AG04450 (cell line): ENCODE measurements around the gene ABHD6. TPM values are rescaled to one million over a fixed set of nuclear protein-coding genes. Genes with fewer than 3 reads are reported as not detected.

ENCODE experiments used
- CTCF ChIA-PET: fragments of 300-600, 350-600 bp; formaldehyde crosslinking; extraction: SDS; loops from one replicate; lab custom pipeline; 2022; ENCODE audit warnings: antibody characterized with exemption, inconsistent platforms; lab: Charles Lee
- POLR2A ChIA-PET: fragments of 350-600 bp; formaldehyde crosslinking; extraction: SDS; loops from one replicate; lab custom pipeline; 2021; ENCODE audit warnings: antibody characterized with exemption, inconsistent platforms; lab: Yijun Ruan, JAX
- DNase-seq: peaks from one replicate; pipeline ENCODE4 v3.0.0-alpha.2; 2011; ENCODE audit warnings: low read depth, low spot score
- H3K27ac ChIP-seq: one replicate; pipeline ENCODE4 v1.5.1; 2012; ENCODE audit warnings: low read depth, low read length, control low read depth
- H3K27me3 ChIP-seq: one replicate; pipeline ENCODE4 v1.6.0; 2012; ENCODE audit warnings: low read length; ENCODE audit not compliant: control insufficient read depth, insufficient read depth
- H3K4me3 ChIP-seq: 2 replicates; pipeline ENCODE4 v1.5.1; 2011; ENCODE audit warnings: mild to moderate bottlenecking, low read depth, low read length, control low read depth
- H3K9me3 ChIP-seq: 2 replicates; pipeline ENCODE4 v1.5.1; 2012; ENCODE audit warnings: low read length; ENCODE audit not compliant: control insufficient read depth, insufficient read depth
- CTCF ChIP-seq: IDR thresholded peaks from 2 replicates; pipeline ENCODE4 v1.5.1; 2011; ENCODE audit warnings: low read depth, low read length, control low read depth, inconsistent platforms
- polyA plus RNA-seq: library from polyadenylated mRNA; depleted of rRNA; stranded (reverse); fragments of >200 nt; gene quantifications from 2 replicates; pipeline ENCODE4 v1.2.3, GENCODE V29; 2011

Gene ABHD6
- polyA plus RNA-seq, 1 experiment: 8.4 TPM

DNA sequence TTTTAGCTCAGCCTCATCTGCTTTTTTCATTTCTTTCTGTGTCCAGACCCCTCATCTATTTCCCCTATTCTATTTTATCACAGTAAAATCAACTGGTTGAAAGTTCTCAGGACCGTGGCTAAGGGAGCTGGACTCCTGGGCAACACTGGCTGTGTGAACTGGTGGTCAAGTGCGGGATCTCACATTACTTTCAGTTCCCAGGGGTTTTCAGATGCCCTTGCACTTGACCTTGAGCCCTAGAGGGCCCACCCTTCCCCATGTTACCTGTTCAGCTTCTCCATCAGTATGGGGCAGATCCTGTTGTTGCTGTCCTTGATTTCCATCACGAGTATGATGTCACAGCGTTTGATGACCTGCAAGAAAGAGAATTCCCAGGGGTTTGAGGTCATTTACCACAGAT, 29.6 kb upstream of the ABHD6 start:
- no peak overlapping the region for H3K27ac ChIP-seq
- peaks cover 11% of the 10 kb centered on the region for H3K27me3 ChIP-seq
- no peak for TF ChIP-seq CTCF
- ChIA-PET POLR2A (no interaction called here), CTCF (interaction anchor here (1.6 to 3.1 kb wide), 3 partner anchors 10 to 98 kb away, joined by 3 to 24 read pairs (median 4); partner anchors contain the start of genes HTD2 and RPP14)
- DNase-seq: no peak
- H3K4me3 ChIP-seq: no peak overlapping the region
- H3K9me3 ChIP-seq: no peaks in the 10 kb centered on the region; the same call in 1 of the 2 replicates

- CTCF ChIA-PET: interaction anchor here (0.6 to 3.1 kb wide), 4 partner anchors 8 to 95 kb away, joined by 3 to 24 read pairs (median 5); no protein-coding TSS in a partner anchor
- peaks cover 23% of the 10 kb centered on the region for H3K27me3 ChIP-seq
- no peak for TF ChIP-seq CTCF
- POLR2A ChIA-PET: no interaction called here
- DNase-seq: no peak
- no peak overlapping the region for H3K4me3 ChIP-seq
- no peaks in the 10 kb centered on the region for H3K9me3 ChIP-seq
- no peak overlapping the region for H3K27ac ChIP-seq
These were observed 27.7 kb upstream of the ABHD6 start for GRCh38 chr3:58209933-58210332.

DNA sequence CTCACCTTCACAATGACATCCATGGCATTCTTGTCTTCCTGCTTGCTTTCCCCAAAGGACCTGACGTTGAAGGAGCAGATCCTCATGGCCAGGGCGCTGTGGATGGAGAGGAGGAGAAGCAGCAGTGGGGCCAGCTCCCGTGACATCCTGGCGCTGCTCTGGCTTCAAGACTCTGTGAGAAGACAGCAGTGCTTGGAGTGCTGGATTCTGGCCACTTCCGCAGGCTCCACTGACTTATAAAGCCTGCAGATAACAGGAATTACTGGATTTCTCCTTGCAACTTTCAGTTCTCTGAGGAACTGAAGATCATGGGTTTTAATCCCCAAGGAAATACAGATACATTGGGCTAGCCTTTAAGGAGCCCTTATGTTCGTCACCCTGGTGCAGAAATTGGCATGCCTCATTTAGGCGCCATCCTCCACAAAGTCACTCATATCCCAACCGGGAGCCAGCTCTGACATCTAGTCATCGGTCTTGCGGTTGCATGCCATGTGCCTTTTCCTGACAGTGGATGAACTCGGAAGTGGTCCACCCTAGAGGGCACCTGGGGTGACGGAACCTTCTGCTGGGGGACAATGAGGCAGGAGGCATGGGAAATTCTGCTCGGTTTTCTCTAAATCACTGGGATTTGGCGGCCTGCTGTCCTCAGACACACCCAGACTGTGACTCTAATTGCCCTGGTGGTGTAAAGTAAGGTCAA, 26.7 kb upstream of the ABHD6 start, which contains the start of gene DNASE1L3:
TSS of gene DNASE1L3 (minus strand) at position 212 of the 700 bp plus-strand sequence. CDS start at position 146, 66 bp downstream.
- H3K4me3 ChIP-seq: no peak within 1 kb of the TSS

GRCh38 chr3:58214484-58215316, 22.9 kb upstream of the ABHD6 start:
- no peak for DNase-seq
- peaks cover 25% of the 10 kb centered on the region for H3K27me3 ChIP-seq
- H3K27ac ChIP-seq: no peak overlapping the region
- no peak overlapping the region for H3K4me3 ChIP-seq
- ChIA-PET CTCF (interaction anchor here (0.6 to 1.1 kb wide), 3 partner anchors 27 to 85 kb away, joined by 3 read pairs; no protein-coding TSS in a partner anchor), POLR2A (no interaction called here)
- TF ChIP-seq CTCF: no peak
- H3K9me3 ChIP-seq: no peaks in the 10 kb centered on the region

More for the DNA sequence above, 26.7 kb upstream of the ABHD6 start, which contains the start of gene DNASE1L3:
- Histone ChIP-seq H3K27me3 (peaks cover 23% of the 10 kb centered on the region), H3K27ac (no peak within 1 kb of the TSS), H3K9me3 (no peaks in the 10 kb centered on the region)
- DNase-seq: no peak
- POLR2A ChIA-PET: no interaction called here
- CTCF ChIA-PET: interaction anchor here (0.9 kb wide), 2 partner anchors 8 to 94 kb away, joined by 3 read pairs; no protein-coding TSS in a partner anchor
- no peak for TF ChIP-seq CTCF
